ENCODE results near the gene MYOC.

DNA sequence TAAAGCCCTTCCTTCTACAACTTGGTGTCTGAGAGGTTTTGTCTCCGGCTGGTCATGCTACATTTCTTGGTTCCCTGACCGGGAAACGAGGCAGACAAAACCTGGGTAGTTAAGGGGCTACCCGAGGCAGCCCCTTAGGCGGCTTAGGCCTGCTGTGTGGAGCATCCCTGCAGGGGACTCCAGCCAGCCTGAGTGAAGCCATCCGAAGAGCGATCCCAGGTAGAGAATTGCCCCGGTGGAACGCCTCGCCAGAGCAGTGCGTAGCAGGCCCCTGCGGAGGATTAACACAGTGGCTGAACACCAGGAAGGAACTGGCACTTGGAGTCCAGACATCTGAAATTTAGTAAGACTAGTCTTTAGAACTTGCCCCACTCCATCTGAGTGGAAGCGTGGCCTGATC is 51.6 kb downstream of the MYOC start:
- TF ChIP-seq, protein P1, sequence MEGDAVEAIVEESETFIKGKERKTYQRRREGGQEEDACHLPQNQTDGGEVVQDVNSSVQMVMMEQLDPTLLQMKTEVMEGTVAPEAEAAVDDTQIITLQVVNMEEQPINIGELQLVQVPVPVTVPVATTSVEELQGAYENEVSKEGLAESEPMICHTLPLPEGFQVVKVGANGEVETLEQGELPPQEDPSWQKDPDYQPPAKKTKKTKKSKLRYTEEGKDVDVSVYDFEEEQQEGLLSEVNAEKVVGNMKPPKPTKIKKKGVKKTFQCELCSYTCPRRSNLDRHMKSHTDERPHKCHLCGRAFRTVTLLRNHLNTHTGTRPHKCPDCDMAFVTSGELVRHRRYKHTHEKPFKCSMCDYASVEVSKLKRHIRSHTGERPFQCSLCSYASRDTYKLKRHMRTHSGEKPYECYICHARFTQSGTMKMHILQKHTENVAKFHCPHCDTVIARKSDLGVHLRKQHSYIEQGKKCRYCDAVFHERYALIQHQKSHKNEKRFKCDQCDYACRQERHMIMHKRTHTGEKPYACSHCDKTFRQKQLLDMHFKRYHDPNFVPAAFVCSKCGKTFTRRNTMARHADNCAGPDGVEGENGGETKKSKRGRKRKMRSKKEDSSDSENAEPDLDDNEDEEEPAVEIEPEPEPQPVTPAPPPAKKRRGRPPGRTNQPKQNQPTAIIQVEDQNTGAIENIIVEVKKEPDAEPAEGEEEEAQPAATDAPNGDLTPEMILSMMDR (conservative IDR thresholded peaks at IDR 0.05), result no peak
- TF ChIP-seq ZFX (IDR thresholded peaks at IDR 0.05), result no peak
